Measurements from ENCODE around the gene SUPT3H. TPM values are rescaled to one million over a fixed set of nuclear protein-coding genes. Genes with fewer than 3 reads are reported as not detected.

The SUPT3H gene
- total RNA-seq, result 10.7 to 13.3 TPM (median 12.9 TPM) in 3 replicates
- long read RNA-seq, partial matches to known transcripts, result 1 of 1 reads
- long read RNA-seq, other reads (novel, unspliced or antisense), result 0 of 1 reads

DNA sequence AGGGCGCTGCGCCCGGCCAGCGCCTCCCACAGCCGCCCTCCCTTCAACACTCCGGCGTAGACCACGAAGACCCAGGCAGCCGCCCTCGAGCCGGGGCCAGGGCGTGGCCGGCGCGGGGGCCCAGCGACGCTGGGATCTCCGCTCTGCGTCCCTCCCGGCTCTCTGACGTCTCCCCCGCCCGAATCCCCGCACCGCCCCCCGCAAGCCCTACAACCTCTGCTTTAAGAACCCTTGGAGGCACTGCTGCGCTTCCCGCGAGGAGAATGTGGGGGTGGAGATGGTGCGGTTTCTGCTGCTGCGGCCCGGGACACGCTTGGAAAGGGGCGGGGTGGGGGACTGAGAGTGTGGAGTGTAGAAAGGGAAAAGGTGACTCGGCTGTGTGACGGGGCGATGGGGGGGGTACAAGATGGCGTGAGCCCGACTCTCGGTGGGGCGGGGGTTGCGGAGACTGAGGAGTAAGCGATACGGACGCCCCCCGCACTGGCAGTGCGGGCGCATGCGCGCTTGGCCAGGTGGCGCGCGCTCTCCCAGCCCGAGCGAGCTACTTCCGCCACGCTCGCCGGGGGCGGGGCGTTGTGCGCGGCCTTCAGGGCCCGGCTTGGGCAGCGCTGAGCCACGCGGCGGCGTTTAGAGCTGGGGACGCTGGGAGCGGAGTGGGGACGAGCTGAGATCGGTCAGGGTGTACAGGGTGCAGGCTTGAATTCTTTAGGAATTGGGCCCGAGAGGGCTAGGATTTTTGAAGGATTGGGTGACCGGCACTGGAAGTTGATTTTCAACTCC, at the start of gene SUPT3H:
TSS of gene SUPT3H (minus strand) at position 381 of the 780 bp plus-strand sequence.
- TF ChIP-seq, protein P1, sequence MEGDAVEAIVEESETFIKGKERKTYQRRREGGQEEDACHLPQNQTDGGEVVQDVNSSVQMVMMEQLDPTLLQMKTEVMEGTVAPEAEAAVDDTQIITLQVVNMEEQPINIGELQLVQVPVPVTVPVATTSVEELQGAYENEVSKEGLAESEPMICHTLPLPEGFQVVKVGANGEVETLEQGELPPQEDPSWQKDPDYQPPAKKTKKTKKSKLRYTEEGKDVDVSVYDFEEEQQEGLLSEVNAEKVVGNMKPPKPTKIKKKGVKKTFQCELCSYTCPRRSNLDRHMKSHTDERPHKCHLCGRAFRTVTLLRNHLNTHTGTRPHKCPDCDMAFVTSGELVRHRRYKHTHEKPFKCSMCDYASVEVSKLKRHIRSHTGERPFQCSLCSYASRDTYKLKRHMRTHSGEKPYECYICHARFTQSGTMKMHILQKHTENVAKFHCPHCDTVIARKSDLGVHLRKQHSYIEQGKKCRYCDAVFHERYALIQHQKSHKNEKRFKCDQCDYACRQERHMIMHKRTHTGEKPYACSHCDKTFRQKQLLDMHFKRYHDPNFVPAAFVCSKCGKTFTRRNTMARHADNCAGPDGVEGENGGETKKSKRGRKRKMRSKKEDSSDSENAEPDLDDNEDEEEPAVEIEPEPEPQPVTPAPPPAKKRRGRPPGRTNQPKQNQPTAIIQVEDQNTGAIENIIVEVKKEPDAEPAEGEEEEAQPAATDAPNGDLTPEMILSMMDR (IDR thresholded peaks at IDR 0.05), result peak; percentile 55
- no peaks in the 10 kb centered on the region for H3K36me3 Mint-ChIP-seq (ENCODE audit: low read depth)
- H3K9me3 Mint-ChIP-seq (ENCODE audit: low read depth), result no peaks in the 10 kb centered on the region
- H3K27ac Mint-ChIP-seq (ENCODE audit: unreplicated experiment), result peak within 1 kb of the TSS; percentile 99
- peak within 1 kb of the TSS; percentile 86 for H3K4me3 Mint-ChIP-seq (ENCODE audit: unreplicated experiment)
- peaks cover 25% of the 10 kb centered on the region for H3K4me1 Mint-ChIP-seq (ENCODE audit: low read depth)
- peak; percentile 96 for DNase-seq (ENCODE audit: low spot score)
- no peaks in the 10 kb centered on the region for H3K27me3 Mint-ChIP-seq (ENCODE audit: low read depth)

DNA sequence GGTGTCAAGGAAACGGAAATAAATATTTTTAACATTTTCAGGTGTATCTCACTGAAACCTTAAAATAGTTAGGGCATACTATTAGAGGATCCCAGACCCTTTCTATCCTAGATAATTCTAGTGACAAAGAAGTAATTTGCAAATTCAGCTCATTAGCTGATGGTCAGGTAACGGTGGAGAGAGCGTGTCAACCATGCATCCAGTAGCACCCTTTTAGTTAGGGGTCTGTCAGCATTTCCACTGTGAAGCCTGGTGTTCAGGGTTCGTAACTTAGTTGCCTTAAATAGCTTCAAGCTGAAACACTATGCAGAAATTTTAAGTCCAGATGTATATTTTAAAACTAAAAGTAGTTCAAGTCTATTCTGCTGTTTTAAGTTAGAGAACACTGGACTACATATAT, 48.5 kb upstream of the SUPT3H start:
- TF ChIP-seq, protein P1 (IDR thresholded peaks at IDR 0.05), result no peak
- no peaks in the 10 kb centered on the region for H3K27me3 Mint-ChIP-seq (ENCODE audit: low read depth)
- H3K4me3 Mint-ChIP-seq (ENCODE audit: unreplicated experiment), result no peak overlapping the region

DNA sequence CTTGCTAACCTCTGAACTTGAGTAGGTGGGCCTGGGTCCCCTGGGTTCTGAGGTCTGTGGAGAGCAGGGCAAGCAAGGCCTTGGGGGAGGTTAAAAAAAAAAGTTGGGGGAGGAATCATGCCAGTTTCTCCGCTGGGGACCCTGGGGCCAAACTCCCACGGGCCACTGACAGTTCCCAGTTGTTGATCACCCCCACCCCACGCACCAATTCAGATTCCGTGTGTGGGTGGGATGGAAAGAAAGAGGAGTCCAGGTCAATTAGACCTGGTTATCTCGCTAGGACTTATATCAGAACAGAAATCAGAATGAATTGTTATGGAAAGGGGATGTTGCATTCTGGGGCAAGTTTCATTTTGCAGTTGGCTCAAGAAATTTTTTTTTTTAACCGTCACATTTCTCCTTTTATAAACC, 46.7 kb upstream of the SUPT3H start:
- peak overlapping the region; percentile 75 for H3K27ac Mint-ChIP-seq (ENCODE audit: unreplicated experiment)
- H3K27me3 Mint-ChIP-seq (ENCODE audit: low read depth), result no peaks in the 10 kb centered on the region
- TF ChIP-seq, protein P1 (IDR thresholded peaks at IDR 0.05), result no peak
- peak overlapping the region; percentile 98 for H3K4me3 Mint-ChIP-seq (ENCODE audit: unreplicated experiment)
- H3K4me1 Mint-ChIP-seq (ENCODE audit: low read depth), result peaks cover 57% of the 10 kb centered on the region
- no peaks in the 10 kb centered on the region for H3K36me3 Mint-ChIP-seq (ENCODE audit: low read depth)
- no peaks in the 10 kb centered on the region for H3K9me3 Mint-ChIP-seq (ENCODE audit: low read depth)
- no peak for DNase-seq (ENCODE audit: low spot score)

More for the DNA sequence above, 48.5 kb upstream of the SUPT3H start:
- no peak for DNase-seq (ENCODE audit: low spot score)
- peaks cover 48% of the 10 kb centered on the region for H3K4me1 Mint-ChIP-seq (ENCODE audit: low read depth)
- H3K9me3 Mint-ChIP-seq (ENCODE audit: low read depth), result no peaks in the 10 kb centered on the region
- H3K36me3 Mint-ChIP-seq (ENCODE audit: low read depth), result peaks cover 1% of the 10 kb centered on the region
- no peak overlapping the region for H3K27ac Mint-ChIP-seq (ENCODE audit: unreplicated experiment)

DNA sequence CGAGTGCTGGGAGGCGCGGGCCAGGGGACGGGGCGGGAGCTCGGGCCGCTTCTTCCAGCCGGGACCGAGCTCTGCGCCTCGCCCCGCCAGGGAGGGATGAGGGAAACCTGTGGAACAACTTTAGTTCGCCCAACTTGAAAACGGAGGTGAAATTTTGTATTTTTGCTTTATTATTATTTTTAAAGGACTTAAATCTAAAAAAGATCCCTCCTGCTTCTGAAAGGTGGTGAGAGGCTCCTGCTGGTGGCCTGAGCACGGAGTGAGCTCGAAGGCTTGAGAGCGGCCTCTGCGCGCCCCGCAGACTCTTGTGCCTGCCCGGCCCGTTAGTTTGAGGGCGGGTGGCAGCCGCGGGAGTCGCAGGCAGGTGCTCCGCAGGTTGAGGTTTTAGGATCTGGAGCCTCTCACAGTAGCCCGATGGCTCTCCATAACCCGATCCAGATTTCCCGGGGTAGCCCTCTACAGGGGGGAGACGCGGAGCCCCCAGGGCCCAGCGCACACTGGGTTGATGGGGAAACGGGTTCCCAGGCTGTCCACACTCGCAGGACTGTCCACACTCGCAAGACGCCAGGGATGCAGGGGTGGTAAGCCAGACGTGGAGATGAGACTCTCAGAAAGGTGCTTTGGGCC, 46.2 kb upstream of the SUPT3H start:
- no peaks in the 10 kb centered on the region for H3K27me3 Mint-ChIP-seq (ENCODE audit: low read depth)
- peak; percentile 84 for DNase-seq (ENCODE audit: low spot score)
- H3K27ac Mint-ChIP-seq (ENCODE audit: unreplicated experiment), result peak overlapping the region; percentile 75
- no peaks in the 10 kb centered on the region for H3K9me3 Mint-ChIP-seq (ENCODE audit: low read depth)
- TF ChIP-seq, protein P1 (IDR thresholded peaks at IDR 0.05), result peak; percentile 48
- no peaks in the 10 kb centered on the region for H3K36me3 Mint-ChIP-seq (ENCODE audit: low read depth)
- peak overlapping the region; percentile 98 for H3K4me3 Mint-ChIP-seq (ENCODE audit: unreplicated experiment)
- H3K4me1 Mint-ChIP-seq (ENCODE audit: low read depth), result peaks cover 56% of the 10 kb centered on the region

DNA sequence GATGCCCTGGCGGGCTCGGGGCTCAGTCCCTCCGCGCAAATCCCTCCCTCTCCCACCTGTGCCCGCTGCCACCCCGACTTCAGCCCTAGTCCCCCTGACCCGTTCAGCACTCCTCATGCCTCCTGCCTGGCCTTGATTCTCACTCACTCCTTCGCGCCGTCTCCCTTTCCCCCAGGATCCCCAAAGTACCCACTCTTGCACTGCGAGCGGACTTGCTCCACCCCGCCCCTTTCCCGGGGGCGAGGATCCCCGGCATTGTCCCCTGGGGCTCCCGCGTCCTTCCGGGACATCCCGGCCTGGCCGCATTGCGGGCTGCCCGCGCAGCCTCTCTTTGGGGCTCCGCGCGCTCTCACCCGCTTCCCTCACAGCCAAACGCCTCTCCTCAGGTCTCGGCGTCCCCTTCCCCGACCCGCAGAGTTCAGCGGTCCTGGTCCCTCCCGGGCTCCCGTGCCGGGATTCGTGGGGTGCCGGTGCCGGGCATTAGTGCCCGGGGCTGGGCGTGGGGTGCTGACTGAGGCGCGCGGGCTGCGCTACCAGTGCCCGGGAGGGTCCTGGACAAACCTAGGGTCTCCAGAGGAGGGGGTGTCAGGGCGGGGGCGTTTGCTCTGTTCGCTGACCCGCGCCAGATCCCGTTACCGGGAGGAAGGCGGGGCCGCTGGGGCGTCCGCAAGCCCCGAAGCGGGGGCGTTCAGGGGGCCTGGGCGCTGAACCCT, 45.5 kb upstream of the SUPT3H start:
- Mint-ChIP-seq H3K27me3 (ENCODE audit: low read depth) (no peaks in the 10 kb centered on the region), H3K4me1 (ENCODE audit: low read depth) (peaks cover 50% of the 10 kb centered on the region), H3K4me3 (ENCODE audit: unreplicated experiment) (peak overlapping the region; percentile 98), H3K36me3 (ENCODE audit: low read depth) (no peaks in the 10 kb centered on the region), H3K27ac (ENCODE audit: unreplicated experiment) (peak overlapping the region; percentile 94), H3K9me3 (ENCODE audit: low read depth) (no peaks in the 10 kb centered on the region)
- peak; percentile 86 for DNase-seq (ENCODE audit: low spot score)
- TF ChIP-seq, protein P1 (IDR thresholded peaks at IDR 0.05), result no peak

Measured in chondrocyte (in vitro differentiated cells).